ENCODE measurements around the gene ARAP3. TPM values are rescaled to one million over a fixed set of nuclear protein-coding genes. Genes with fewer than 3 reads are reported as not detected.

The ARAP3 gene
- total RNA-seq, 4 donors from 2014 or later, result 5.4 to 11.7 (median 8.3) TPM

GRCh38 chr5:141609044-141609443 lies 73.0 kb downstream of the ARAP3 start:
- TF ChIP-seq CTCF (IDR thresholded peaks at IDR 0.05) (no peak), POLR2A (IDR thresholded peaks at IDR 0.05) (no peak)
- no peaks in the 10 kb centered on the region for H3K27me3 ChIP-seq
- DNase-seq, result no peak
- 95 to 96% methylated on average over 3 of the region's 3 CpGs for WGBS, 2 donors
- no peak overlapping the region for H3K27ac ChIP-seq
- H3K4me3 ChIP-seq (replicated peaks in 1 of 3), result no peak overlapping the region
- intact Hi-C loops (cut with DNase I), result no loop called here
- no peaks in the 10 kb centered on the region for H3K9me3 ChIP-seq
- peaks cover 4 to 19% of the 10 kb centered on the region in 2 donors for H3K4me1 ChIP-seq
- no peaks in the 10 kb centered on the region for H3K36me3 ChIP-seq

GRCh38 chr5:141608557-141608956 lies 73.5 kb downstream of the ARAP3 start:
- 69 to 88% methylated on average over 1 of the region's 1 CpG for WGBS, 2 donors
- intact Hi-C loops (cut with DNase I), result no loop called here
- H3K27me3 ChIP-seq, result no peaks in the 10 kb centered on the region
- DNase-seq, result no peak
- no peak overlapping the region for H3K4me3 ChIP-seq (replicated peaks in 1 of 3)
- no peaks in the 10 kb centered on the region for H3K36me3 ChIP-seq
- H3K27ac ChIP-seq, result no peak overlapping the region
- TF ChIP-seq POLR2A (IDR thresholded peaks at IDR 0.05) (no peak), CTCF (IDR thresholded peaks at IDR 0.05) (no peak)
- H3K9me3 ChIP-seq, result no peaks in the 10 kb centered on the region
- peaks cover 8 to 20% of the 10 kb centered on the region in 2 donors for H3K4me1 ChIP-seq

GRCh38 chr5:141608046-141608445 lies 74.0 kb downstream of the ARAP3 start:
- Histone ChIP-seq H3K27me3 (no peaks in the 10 kb centered on the region), H3K4me3 (replicated peaks in 1 of 3) (no peak overlapping the region), H3K27ac (no peak overlapping the region), H3K36me3 (no peaks in the 10 kb centered on the region), H3K4me1 (peaks cover 8 to 23% of the 10 kb centered on the region in 2 donors), H3K9me3 (no peaks in the 10 kb centered on the region)
- 93 to 98% methylated on average over 2 of the region's 2 CpGs for WGBS, 2 donors
- TF ChIP-seq CTCF (IDR thresholded peaks at IDR 0.05), result no peak
- TF ChIP-seq POLR2A (IDR thresholded peaks at IDR 0.05), result no peak
- intact Hi-C loops (cut with DNase I), result no loop called here
- no peak for DNase-seq

- Histone ChIP-seq H3K36me3 (no peaks in the 10 kb centered on the region), H3K27me3 (no peaks in the 10 kb centered on the region), H3K9me3 (no peaks in the 10 kb centered on the region), H3K4me3 (replicated peaks in 1 of 3) (no peak overlapping the region), H3K4me1 (peaks cover 8 to 23% of the 10 kb centered on the region in 2 donors), H3K27ac (peak overlapping the region; percentile 22 to 55 (median 48))
- no peak for TF ChIP-seq CTCF (IDR thresholded peaks at IDR 0.05)
- no peak for TF ChIP-seq POLR2A (IDR thresholded peaks at IDR 0.05)
- intact Hi-C loops (cut with DNase I), result no loop called here
- DNase-seq, result peak in 1 of 2 donors; percentile 13
- WGBS, 2 donors, result 56 to 72% methylated on average over 6 of the region's 6 CpGs
These were observed 76.3 kb downstream of the ARAP3 start for GRCh38 chr5:141605523-141606277.

GRCh38 chr5:141603923-141604717 lies 77.9 kb downstream of the ARAP3 start:
- Histone ChIP-seq H3K27me3 (no peaks in the 10 kb centered on the region), H3K27ac (peak overlapping the region in 1 of 3 donors; percentile 15), H3K9me3 (no peaks in the 10 kb centered on the region), H3K4me1 (peaks cover 8 to 23% of the 10 kb centered on the region in 2 donors), H3K4me3 (replicated peaks in 1 of 3) (no peak overlapping the region), H3K36me3 (no peaks in the 10 kb centered on the region)
- TF ChIP-seq POLR2A (IDR thresholded peaks at IDR 0.05) (no peak), CTCF (IDR thresholded peaks at IDR 0.05) (no peak)
- intact Hi-C loops (cut with DNase I), result no loop called here
- 54 to 66% methylated on average over 6 of the region's 6 CpGs for WGBS, 2 donors
- peak; percentile 14 to 18 for DNase-seq
